Measurements from ENCODE around the gene DDAH1. TPM values are rescaled to one million over a fixed set of nuclear protein-coding genes. Genes with fewer than 3 reads are reported as not detected.

The DDAH1 gene
- total and polyA plus RNA-seq, 2 of the 4 experiments (the other 2 are of a cell fraction): 78.0 to 94.5 TPM

GRCh38 chr1:85481688-85482087 is 16.7 kb upstream of the DDAH1 start:
- Histone ChIP-seq H3K27ac (ENCODE audit: insufficient read depth, low read length) (no peak overlapping the region), H3K9me3 (ENCODE audit: control insufficient read depth, insufficient read depth, low read length) (no peaks in the 10 kb centered on the region), H3K14ac (replicated peaks; ENCODE audit: low read depth, low read length) (0 out of 2 replicates have a peak overlapping the region, but pooled peaks have one; percentile 36), H4K5ac (ENCODE audit: low read depth, low read length) (no peak overlapping the region; the same call in 1 of the 2 replicates), H4K8ac (ENCODE audit: low read depth in 2 of 2, low read length in 2 of 2) (peak overlapping the region in 1 of 2 experiments; percentile 6; a peak in 1 of 4 replicates), H2BK20ac (ENCODE audit: low read depth, low read length) (no peak overlapping the region), H3K56ac (ENCODE audit: extremely low read depth, insufficient read depth, low read length) (no peak overlapping the region), H3K27me3 (ENCODE audit: control insufficient read depth, insufficient read depth, low read length) (no peaks in the 10 kb centered on the region), H2BK5ac (ENCODE audit: low read depth, low read length, poor library complexity, severe bottlenecking) (peak overlapping the region; percentile 5), H3K4me1 (ENCODE audit: control insufficient read depth, insufficient read depth, low read length) (no peaks in the 10 kb centered on the region), H2AK9ac (replicated peaks; ENCODE audit: low read depth, low read length, poor library complexity) (no peak overlapping the region), H3K36me3 (ENCODE audit: control insufficient read depth, insufficient read depth, low read length) (peaks cover 2% of the 10 kb centered on the region; the same call in 1 of the 2 replicates), H3K9ac (ENCODE audit: low read depth, low read length) (no peak overlapping the region), H3K4me2 (ENCODE audit: low read depth, low read length) (no peak overlapping the region), H2AK5ac (ENCODE audit: low read depth, low read length) (no peak overlapping the region; the same call in 1 of the 2 replicates), H3K79me1 (ENCODE audit: low read depth in 1 of 2, low read length in 2 of 2) (peaks cover 35 to 63% of the 10 kb centered on the region in 2 experiments), H4K91ac (ENCODE audit: insufficient read depth, low read depth, low read length) (no peak overlapping the region), H2BK120ac (ENCODE audit: low read depth, low read length) (no peak overlapping the region), H3K18ac (ENCODE audit: low read depth, low read length) (no peak overlapping the region), H3K9me1 (ENCODE audit: insufficient read depth, low read length) (peaks cover 4% of the 10 kb centered on the region), H4K20me1 (ENCODE audit: insufficient read depth, low read length) (0 out of 2 replicates have a peak, but pooled peaks cover 5% of the 10 kb centered on the region), H2BK15ac (ENCODE audit: low read depth, low read length) (no peak overlapping the region), H3K4ac (ENCODE audit: low read depth, low read length) (no peak overlapping the region), H2AFZ (replicated peaks; ENCODE audit: low read length, poor library complexity) (no peak overlapping the region), H3K23ac (ENCODE audit: low read depth, low read length) (no peak overlapping the region), H3K4me3 (ENCODE audit: insufficient read depth, low read depth, low read length) (no peak overlapping the region)
- POLR2A ChIA-PET (ENCODE audit: unreplicated experiment): no interaction called here
- in situ Hi-C loops (cut with MboI; ENCODE audit: low sequenced_read_pairs): no loop called here
- no TSS peak for BruUV-seq (replicated peaks)
- no peak for TF ChIP-seq SMC3 (IDR thresholded peaks at IDR 0.05; ENCODE audit: low read depth, low read length)
- no peak for DNase-seq
- CTCF ChIA-PET: no interaction called here
- dilution Hi-C loops (cut with HindIII; ENCODE audit: low sequenced_read_pairs, unreplicated experiment): no loop called here
- ATAC-seq (ENCODE audit: low read depth): no peak
- no CpG with 5 or more reads among the region's 3 CpGs for WGBS, 2 experiments (ENCODE audit: extremely low coverage in 2 of 2, insufficient read length in 1 of 2)
- intact Hi-C loops (cut with micrococcal nuclease): no loop called here
